Gastroesophageal sphincter (tissue), 3 donors: ENCODE measurements around the gene PACS1.

Experiments used
- CTCF ChIP-seq, 4 experiments: fragments of 200-600 bp in 2 of 4; fragments of 450-650 bp in 2 of 4; sonication (generic) in 1 of 4; IDR thresholded peaks; one replicate each; pipeline ENCODE4 v1.5.1; 2017 to 2019; ENCODE audit warnings: antibody characterized with exemption in 4 of 4, mild to moderate bottlenecking in 2 of 4, moderate library complexity in 2 of 4
- EP300 ChIP-seq: sonication (generic); formaldehyde crosslinking; IDR thresholded peaks from one replicate; pipeline ENCODE4 v1.6.1; 2017; ENCODE audit warnings: antibody characterized with exemption, mild to moderate bottlenecking
- POLR2AphosphoS5 ChIP-seq: sonication (generic); formaldehyde crosslinking; IDR thresholded peaks from one replicate; pipeline ENCODE4 v1.6.1; 2017; ENCODE audit warnings: antibody characterized with exemption

DNA sequence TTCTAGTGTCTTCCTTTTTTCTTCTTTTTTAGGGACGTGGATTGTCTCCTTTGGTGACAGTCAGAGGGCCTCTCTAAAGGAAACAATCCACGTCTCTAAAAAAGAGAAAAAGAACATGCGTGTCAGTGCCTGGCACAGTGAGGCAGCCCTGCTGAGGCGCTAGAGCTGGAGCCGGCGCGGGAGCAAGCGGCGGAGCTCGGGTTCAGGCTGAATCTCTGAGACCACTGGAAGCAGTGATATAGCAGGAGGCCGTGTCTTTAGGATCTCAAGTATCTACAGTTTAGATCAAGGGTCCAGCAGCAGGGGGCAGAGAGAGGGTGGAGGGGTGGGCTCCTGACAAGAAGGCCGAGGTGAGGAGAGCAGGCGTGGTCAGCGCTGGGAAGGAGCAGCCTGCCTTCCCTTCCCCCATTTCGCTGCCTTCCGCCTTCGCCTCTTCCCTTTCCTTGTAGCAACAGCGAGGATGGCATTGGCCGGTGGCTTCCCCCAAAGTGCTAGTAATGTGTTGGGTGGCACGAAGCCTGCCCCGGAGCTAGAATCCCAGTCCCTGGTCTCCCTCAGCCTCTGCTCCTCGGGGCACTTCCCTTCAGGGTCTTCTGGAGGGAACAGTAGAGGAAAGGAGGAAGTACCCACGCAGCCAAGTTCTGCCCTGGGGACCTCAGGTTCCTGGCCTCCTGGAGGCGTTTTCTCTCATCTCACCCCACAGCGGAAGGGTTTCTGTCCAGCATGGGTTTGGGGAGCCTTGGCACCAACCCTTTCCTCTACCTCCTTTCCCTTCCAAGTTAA lies 170.1 kb downstream of the PACS1 start:
- TF ChIP-seq CTCF (IDR thresholded peaks at IDR 0.05) = no peak
- TF ChIP-seq POLR2AphosphoS5 = no peak
- TF ChIP-seq EP300 = no peak
